ENCODE measurements around the gene BUB1B.
"Not testable (repeated sequence)": the region's sequence is repeated elsewhere in the genome, so short reads cannot be mapped to it uniquely, and the experiment has no call there.

DNA sequence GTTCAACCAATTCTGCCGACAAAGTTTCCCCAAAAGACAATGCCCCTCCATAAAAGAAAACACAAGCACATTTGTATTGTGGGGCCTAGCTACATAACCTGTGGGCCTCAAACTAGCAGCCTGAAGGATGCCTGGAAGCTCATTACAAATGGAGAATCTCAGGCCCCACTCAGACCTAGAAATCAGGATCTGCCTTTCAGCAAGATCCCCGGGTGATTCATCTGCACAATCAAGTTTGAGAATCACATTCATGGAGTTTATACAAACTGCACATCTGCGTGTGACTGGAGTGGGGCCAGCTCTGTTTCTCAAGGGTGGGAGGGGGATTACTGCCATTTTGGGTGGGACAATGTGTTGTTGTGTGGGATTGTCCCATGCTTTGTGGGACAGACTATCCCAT is 36.5 kb upstream of the BUB1B start:
- TF ChIP-seq CTCF (IDR thresholded peaks at IDR 0.05 in 2 of 3, conservative IDR thresholded peaks at IDR 0.05 in 1 of 3; ENCODE audit: insufficient read depth in 2 of 3, low read depth in 1 of 3, low read length in 3 of 3); ELF2 (CRISPR knock-in tag; IDR thresholded peaks at IDR 0.05); FOS (IDR thresholded peaks at IDR 0.05; ENCODE audit: extremely low read depth, insufficient read length); RFX1 (IDR thresholded peaks at IDR 0.05); POLR2AphosphoS5 (IDR thresholded peaks at IDR 0.05; ENCODE audit: control insufficient read depth, insufficient read depth, low read depth, low read length); ATF6 (CRISPR knock-in tag; IDR thresholded peaks at IDR 0.05); PML (IDR thresholded peaks at IDR 0.05; ENCODE audit: low read length); TAF1 (IDR thresholded peaks at IDR 0.05; ENCODE audit: control insufficient read depth, extremely low read depth, insufficient read depth, low read length, severe bottlenecking); CBX2 (IDR thresholded peaks at IDR 0.05; ENCODE audit: insufficient read depth, low read length, poor library complexity, severe bottlenecking): not testable (repeated sequence)

All from K562 (cell line).